H1 (cell line): Measurements from ENCODE around the gene PPP1R1B. TPM values are rescaled to one million over a fixed set of nuclear protein-coding genes. Genes with fewer than 3 reads are reported as not detected.

Source experiments
- CTCF ChIA-PET: fragments of 300-600 bp; sonication (Branson Sonifier 250); formaldehyde crosslinking; loops from one replicate; lab custom pipeline; 2021; ENCODE audit not compliant: partially characterized antibody; lab: Charles Lee
- POLR2A ChIA-PET: fragments of 300-600 bp; sonication (Branson Sonifier 250); formaldehyde crosslinking; loops from one replicate; lab custom pipeline; 2021; ENCODE audit warnings: inconsistent platforms; ENCODE audit not compliant: partially characterized antibody; lab: Charles Lee
- DNase-seq, 2 experiments: peaks; one replicate each; pipeline versions ENCODE4 v3.0.0 to v3.0.0-alpha.2; 2010 to 2022; ENCODE audit warnings: low spot score in 2 of 2, low read depth in 1 of 2, mixed read lengths in 1 of 2
- FAIRE-seq: peaks from 2 replicates; lab custom pipeline; 2011; peaks lifted over from hg19 to GRCh38; lab: Jason Lieb, UNC
- H2AFZ ChIP-seq: 2 replicates; pipeline ENCODE4 v1.8.1; 2012; ENCODE audit warnings: low read length, inconsistent platforms
- H2AK5ac ChIP-seq: 2 replicates; pipeline ENCODE4 v1.6.1; 2013; ENCODE audit warnings: low read depth, low read length
- H2BK120ac ChIP-seq: replicated peaks from 2 replicates; pipeline ENCODE3; 2013; ENCODE audit warnings: low read depth, low read length, inconsistent platforms
- H2BK12ac ChIP-seq: 2 replicates; pipeline ENCODE4 v1.6.1; 2013; ENCODE audit warnings: low read depth, low read length
- H2BK15ac ChIP-seq: 2 replicates; pipeline ENCODE4 v1.6.1; 2013; ENCODE audit warnings: low read length
- H2BK20ac ChIP-seq: 2 replicates; pipeline ENCODE4 v1.6.1; 2013; ENCODE audit warnings: low read length
- H2BK5ac ChIP-seq: 2 replicates; pipeline ENCODE4 v1.6.1; 2013; ENCODE audit warnings: low read depth, low read length
- H3K14ac ChIP-seq: 2 replicates; pipeline ENCODE4 v1.6.1; 2013; ENCODE audit warnings: inconsistent platforms; ENCODE audit not compliant: insufficient read length
- H3K18ac ChIP-seq: 2 replicates; pipeline ENCODE4 v1.6.1; 2013; ENCODE audit warnings: low read length; ENCODE audit errors: extremely low read depth
- H3K23ac ChIP-seq: 2 replicates; pipeline ENCODE4 v1.6.1; 2013; ENCODE audit warnings: inconsistent platforms; ENCODE audit not compliant: insufficient read length
- H3K23me2 ChIP-seq: 2 replicates; pipeline ENCODE4 v1.6.1; 2013; ENCODE audit warnings: low read depth, low read length
- H3K27ac ChIP-seq: 2 replicates; pipeline ENCODE4 v1.6.1; 2011; ENCODE audit warnings: low read depth, low read length, inconsistent platforms
- H3K27me3 ChIP-seq, 4 experiments: replicated peaks in 1 of 4; 1 replicate in 1 of 4; 2 replicates in 3 of 4; pipeline versions ENCODE4 v1.6.1 to v1.8.1; 2011 to 2013; ENCODE audit warnings: low read length in 3 of 4, mild to moderate bottlenecking in 3 of 4, inconsistent platforms in 2 of 4, mixed read lengths in 2 of 4, moderate library complexity in 1 of 4; ENCODE audit not compliant: control insufficient read depth in 3 of 4, insufficient read depth in 3 of 4; ENCODE audit errors: extremely low read depth in 1 of 4
- H3K36me3 ChIP-seq, 4 experiments: 2 replicates each; pipeline versions ENCODE4 v1.6.1 to v1.8.1; 2011 to 2013; ENCODE audit warnings: mild to moderate bottlenecking in 4 of 4, low read length in 3 of 4, moderate library complexity in 2 of 4, control low read depth in 1 of 4, inconsistent platforms in 1 of 4; ENCODE audit not compliant: insufficient read depth in 4 of 4, control insufficient read depth in 2 of 4
- H3K4ac ChIP-seq: replicated peaks from 2 replicates; pipeline ENCODE3; 2013; ENCODE audit warnings: low read length, low read depth, mixed read lengths, inconsistent platforms; ENCODE audit not compliant: insufficient read length
- H3K4me1 ChIP-seq, 4 experiments: replicated peaks in 1 of 4; 1 replicate in 1 of 4; 2 replicates in 3 of 4; pipeline versions ENCODE4 v1.6.1 to v1.8.1; 2011 to 2013; ENCODE audit warnings: low read length in 3 of 4, inconsistent platforms in 2 of 4, mixed read lengths in 1 of 4; ENCODE audit not compliant: insufficient read depth in 4 of 4, control insufficient read depth in 3 of 4
- H3K4me2 ChIP-seq, 2 experiments: 2 replicates each; pipeline versions ENCODE4 v1.6.1 to v1.8.1; 2011 to 2013; ENCODE audit warnings: low read depth in 2 of 2, low read length in 2 of 2, control low read depth in 1 of 2, inconsistent platforms in 1 of 2, mild to moderate bottlenecking in 1 of 2; ENCODE audit not compliant: insufficient read depth in 1 of 2
- H3K4me3 ChIP-seq, 4 experiments: fragments of 200-600, 300-600 bp in 1 of 4; sonication (generic), shearing (Covaris generic), sonication (Bioruptor Twin) in 1 of 4; 2 replicates each; pipeline versions ENCODE4 v1.5.1 to v1.8.1; 2011 to 2016; ENCODE audit warnings: low read length in 4 of 4, low read depth in 3 of 4, control low read depth in 2 of 4, inconsistent platforms in 2 of 4, mild to moderate bottlenecking in 2 of 4, mixed read lengths in 1 of 4, moderate library complexity in 1 of 4; ENCODE audit not compliant: insufficient read depth in 2 of 4; ENCODE audit errors: extremely low read depth in 1 of 4
- H3K56ac ChIP-seq: replicated peaks from 2 replicates; pipeline ENCODE3; 2013; ENCODE audit warnings: low read depth, mild to moderate bottlenecking, mixed read lengths, low read length, inconsistent platforms; ENCODE audit not compliant: insufficient read length
- H3K79me1 ChIP-seq: 2 replicates; pipeline ENCODE4 v1.6.1; 2013; ENCODE audit warnings: low read depth, low read length, control low read depth
- H3K79me2 ChIP-seq, 2 experiments: 2 replicates each; pipeline versions ENCODE4 v1.6.1 to v1.8.1; 2012 to 2013; ENCODE audit warnings: low read length in 2 of 2, mild to moderate bottlenecking in 2 of 2, inconsistent platforms in 1 of 2; ENCODE audit not compliant: insufficient read depth in 2 of 2, control insufficient read depth in 1 of 2
- H3K9ac ChIP-seq, 4 experiments: replicated peaks in 1 of 4; 1 replicate in 1 of 4; 2 replicates in 3 of 4; pipeline versions ENCODE4 v1.6.1 to v1.8.1; 2011 to 2013; ENCODE audit warnings: low read depth in 3 of 4, low read length in 3 of 4, control low read depth in 2 of 4, mild to moderate bottlenecking in 2 of 4, moderate library complexity in 2 of 4, inconsistent platforms in 1 of 4; ENCODE audit errors: extremely low read depth in 1 of 4
- H3K9me3 ChIP-seq, 2 experiments: 2 replicates each; pipeline versions ENCODE4 v1.6.1 to v1.8.1; 2012 to 2013; ENCODE audit warnings: mild to moderate bottlenecking in 2 of 2, moderate library complexity in 2 of 2, control low read depth in 1 of 2, inconsistent platforms in 1 of 2, low read depth in 1 of 2, low read length in 1 of 2, mixed read lengths in 1 of 2; ENCODE audit not compliant: insufficient read depth in 2 of 2
- H4K20me1 ChIP-seq, 2 experiments: replicated peaks in 1 of 2; 2 replicates each; pipeline versions ENCODE3 to v1.8.1; 2011 to 2013; ENCODE audit warnings: inconsistent platforms in 2 of 2, low read length in 2 of 2, mild to moderate bottlenecking in 1 of 2; ENCODE audit not compliant: insufficient read depth in 2 of 2, control insufficient read depth in 1 of 2
- H4K5ac ChIP-seq: 2 replicates; pipeline ENCODE4 v1.6.1; 2013; ENCODE audit warnings: low read length, low read depth, mixed read lengths, inconsistent platforms; ENCODE audit not compliant: insufficient read length
- H4K8ac ChIP-seq: 2 replicates; pipeline ENCODE4 v1.8.0; 2013; ENCODE audit warnings: mild to moderate bottlenecking, moderate library complexity, low read length, inconsistent platforms; ENCODE audit not compliant: insufficient read depth; ENCODE audit errors: extremely low read depth
- H4K91ac ChIP-seq: replicated peaks from 2 replicates; pipeline ENCODE3; 2013; ENCODE audit warnings: low read length, mixed read lengths, inconsistent platforms; ENCODE audit not compliant: insufficient read length
- ASH2L ChIP-seq: fragments of 200-600, 300-600 bp; sonication (generic); IDR thresholded peaks from one replicate; pipeline ENCODE4 v1.7.1; 2017; ENCODE audit warnings: low read length
- ATF3 ChIP-seq: IDR thresholded peaks from 2 replicates; pipeline ENCODE4 v1.6.1; 2011; ENCODE audit warnings: low read depth, mild to moderate bottlenecking, low read length; ENCODE audit not compliant: insufficient read depth
- BCL11A ChIP-seq, 2 experiments: IDR thresholded peaks; one replicate each; pipeline ENCODE4 v1.6.1; 2011; ENCODE audit warnings: low read depth in 2 of 2, low read length in 2 of 2, mild to moderate bottlenecking in 2 of 2
- EGR1 ChIP-seq: IDR thresholded peaks from 2 replicates; pipeline ENCODE4 v1.6.1; 2011; ENCODE audit warnings: low read depth, low read length, borderline replicate concordance
- EP300 ChIP-seq, 2 experiments: IDR thresholded peaks; 1 replicate in 1 of 2; 2 replicates in 1 of 2; pipeline ENCODE4 v1.6.1; 2011 to 2012; ENCODE audit warnings: low read depth in 2 of 2, low read length in 2 of 2, mild to moderate bottlenecking in 2 of 2, borderline replicate concordance in 1 of 2, inconsistent platforms in 1 of 2, moderate library complexity in 1 of 2
- KDM4A ChIP-seq: IDR thresholded peaks from one replicate; pipeline ENCODE4 v1.7.1; 2012; ENCODE audit warnings: low read depth, mild to moderate bottlenecking, moderate library complexity, low read length, inconsistent platforms; ENCODE audit not compliant: severe bottlenecking
- RXRA ChIP-seq: IDR thresholded peaks from 2 replicates; pipeline ENCODE4 v1.6.1; 2011; ENCODE audit warnings: low read depth, mild to moderate bottlenecking, low read length, moderate library complexity; ENCODE audit not compliant: insufficient read depth
- TEAD4 ChIP-seq: IDR thresholded peaks from 2 replicates; pipeline ENCODE4 v1.6.1; 2012; ENCODE audit warnings: low read depth, low read length, inconsistent platforms, mixed read lengths
- WGBS, 2 experiments: shearing (Covaris generic) in 1 of 2; methylation state at CpG; one replicate each; pipeline versions ENCODE4 v1.1.6 to v1.1.7; 2013 to 2015; ENCODE audit warnings: low lambda C conversion rate in 2 of 2, mixed read lengths in 2 of 2, inconsistent platforms in 1 of 2, low coverage in 1 of 2, missing lambda C conversion rate in 1 of 2; ENCODE audit not compliant: insufficient replicate concordance in 2 of 2, insufficient coverage in 1 of 2, insufficient read length in 1 of 2; ENCODE audit errors: extremely low coverage in 1 of 2, missing lambda C conversion rate in 1 of 2; 5-methylcytosine and 5-hydroxymethylcytosine counted together
- polyA plus RNA-seq, 7 experiments: library from polyadenylated mRNA; depleted of rRNA in 3 of 7; stranded (reverse) in 5 of 7; unstranded in 2 of 7; fragments of >200 nt in 5 of 7; fragments of 200-250 nt in 2 of 7; gene quantifications; 1 replicate in 5 of 7; 2 replicates in 1 of 7; 4 replicates in 1 of 7; pipeline versions ENCODE4 v1.2.1 to v1.2.3, GENCODE V29; 2011 to 2013; ENCODE audit warnings: missing spikeins in 2 of 7, mixed read lengths in 2 of 7
- total RNA-seq: library from RNA; stranded (reverse); fragmentation: NEBNext Ultra II Directional; extraction: Animal tissue kit (Norgen Biotek cat#: 25700); gene quantifications from 2 replicates; pipeline ENCODE4 v1.2.1, GENCODE V29; 2021

The PPP1R1B gene
- total and polyA plus RNA-seq, 2 of the 8 experiments (the other 6 are each of a cell fraction or from before 2014, with no cell fraction given) = 10.7 to 22.3 TPM

- H3K36me3 ChIP-seq = no peaks in the 10 kb centered on the region
- DNase-seq (no peak), FAIRE-seq (no peak)
- WGBS, 2 experiments = 92% methylated on average over 23 of the region's 23 CpGs; no CpG with 5 or more reads in 1 of the 2 experiments
- peak overlapping the region; percentile 71; the same call in 1 of the 2 replicates for H2AK5ac ChIP-seq
- peaks cover 0 to 32% (median 24%) of the 10 kb centered on the region in 4 experiments; a peak in 6 of 7 replicates for H3K4me1 ChIP-seq
- H4K8ac ChIP-seq = peak overlapping the region; percentile 52; the same call in 1 of the 2 replicates
- H4K91ac ChIP-seq = no peak overlapping the region
- peaks cover 11% of the 10 kb centered on the region; the same call in 1 of the 2 replicates for H3K23me2 ChIP-seq
- no peak overlapping the region for H3K4me3 ChIP-seq
- no peak overlapping the region; a peak in 1 of 7 replicates for H3K9ac ChIP-seq
- ChIA-PET CTCF (interaction anchor here (0.7 to 52.4 kb wide), 23 partner anchors 10 to 641 kb away, joined by 3 to 1885 read pairs (median 7); partner anchors contain the start of genes ERBB2, MIEN1, PGAP3 and PPP1R1B), POLR2A (interaction anchor here (0.6 to 32.5 kb wide), 17 partner anchors 17 to 85 kb away, joined by 3 to 708 read pairs (median 3); partner anchors contain the start of genes ERBB2, PGAP3 and STARD3)
- peaks cover 0 to 2% of the 10 kb centered on the region in 2 experiments for H4K20me1 ChIP-seq
- H3K27ac ChIP-seq = no peak overlapping the region
- H2BK12ac ChIP-seq = no peak overlapping the region; the same call in 1 of the 2 replicates
- no peak overlapping the region for H3K23ac ChIP-seq
- no peak overlapping the region for H3K4me2 ChIP-seq
- H2BK5ac ChIP-seq = 0 out of 2 replicates have a peak overlapping the region, but pooled peaks have one; percentile 9
- H3K9me3 ChIP-seq = no peaks in the 10 kb centered on the region
- no peak overlapping the region for H3K4ac ChIP-seq
- H3K18ac ChIP-seq = no peak overlapping the region
- peaks cover 0 to 25% (median 6%) of the 10 kb centered on the region in 4 experiments; a peak in 4 of 7 replicates for H3K27me3 ChIP-seq
- no peak overlapping the region for H2BK20ac ChIP-seq
- H3K79me1 ChIP-seq = no peaks in the 10 kb centered on the region
- H2AFZ ChIP-seq = no peak overlapping the region
- H3K79me2 ChIP-seq = no peaks in the 10 kb centered on the region
- no peak overlapping the region for H3K56ac ChIP-seq
- H4K5ac ChIP-seq = no peak overlapping the region
- H2BK15ac ChIP-seq = peak overlapping the region; percentile 98
- no peak overlapping the region for H3K14ac ChIP-seq
- no peak overlapping the region for H2BK120ac ChIP-seq
- no peak for TF ChIP-seq BCL11A (IDR thresholded peaks at IDR 0.05; ENCODE audit: low read depth in 2 of 2, low read length in 2 of 2)
- no peak for TF ChIP-seq KDM4A
- no peak for TF ChIP-seq EP300 (IDR thresholded peaks at IDR 0.05; ENCODE audit: borderline replicate concordance in 1 of 2, low read depth in 2 of 2, low read length in 2 of 2)
- TF ChIP-seq RXRA = no peak
- no peak for TF ChIP-seq ASH2L
- no peak for TF ChIP-seq EGR1
- TF ChIP-seq ATF3 = no peak
- no peak for TF ChIP-seq TEAD4
Observed at GRCh38 chr17:39669897-39670735, 43.4 kb downstream of the PPP1R1B start.
